ENCODE results near the gene CACNA1H.
"Not testable (repeated sequence)": the region's sequence is repeated elsewhere in the genome, so short reads cannot be mapped to it uniquely, and the experiment has no call there.

The CACNA1H gene

DNA sequence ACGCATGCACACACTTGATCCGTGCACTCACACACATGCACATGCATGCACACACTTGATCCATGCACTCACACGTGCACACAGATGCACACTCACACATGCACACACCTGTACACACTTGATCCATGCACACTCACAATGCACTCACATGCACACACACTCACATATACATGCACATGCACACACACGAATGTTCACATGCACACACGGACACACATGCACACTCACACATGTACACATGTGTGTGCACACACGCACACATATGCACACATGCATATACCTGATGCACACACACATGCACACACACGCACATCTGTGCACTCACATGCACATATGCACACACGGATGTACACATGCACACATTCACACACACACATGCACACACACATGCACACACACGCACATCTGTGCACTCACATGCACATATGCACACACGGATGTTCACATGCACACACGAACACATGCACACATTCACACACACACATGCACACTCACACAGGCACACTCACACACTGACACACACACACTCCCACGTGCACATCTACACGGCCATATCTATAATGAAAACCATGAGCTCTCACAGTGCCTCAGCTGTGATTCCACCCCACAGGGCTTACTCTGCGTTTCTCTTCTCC lies 95.1 kb downstream of the CACNA1H start:
- not testable (repeated sequence) for DNase-seq (ENCODE audit: low read depth, low spot score)

DNA sequence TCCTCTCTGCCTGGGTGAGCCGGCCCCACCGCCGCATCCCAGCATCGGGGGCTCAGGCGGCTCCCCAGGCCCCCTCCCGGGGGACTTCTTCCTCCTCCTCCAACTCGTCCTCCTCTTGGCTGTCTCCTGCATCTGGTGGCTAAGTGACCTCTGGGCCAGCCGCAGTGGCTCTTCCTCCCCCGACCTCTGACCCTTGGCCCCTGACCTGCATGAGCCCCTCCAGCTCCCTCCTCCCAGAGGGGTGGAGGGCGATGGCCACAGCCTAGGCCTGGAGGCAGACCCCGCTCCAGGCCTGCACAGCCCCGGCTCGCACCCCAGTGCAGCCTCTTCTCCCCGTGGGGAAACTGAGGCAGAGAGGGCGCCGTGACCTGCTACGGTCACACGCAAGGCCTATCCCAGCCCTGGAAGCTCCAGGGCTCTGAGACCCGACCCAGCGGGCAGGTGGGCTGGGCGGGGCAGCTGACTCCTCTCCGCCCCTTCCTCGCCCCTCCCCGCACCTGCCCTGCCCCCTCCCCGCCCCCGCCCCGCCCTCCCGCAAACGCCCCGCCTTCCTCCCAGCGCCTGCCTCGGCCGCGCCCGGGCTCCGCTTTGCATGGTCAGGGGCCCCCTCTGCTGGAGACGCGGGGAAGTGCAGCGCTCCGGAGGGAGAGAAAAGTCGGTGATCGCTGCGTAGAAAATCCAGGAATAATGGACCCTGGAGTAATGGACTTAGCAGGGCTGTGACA lies 96.3 kb downstream of the CACNA1H start:
- not testable (repeated sequence) for DNase-seq (ENCODE audit: low read depth, low spot score)

DNA sequence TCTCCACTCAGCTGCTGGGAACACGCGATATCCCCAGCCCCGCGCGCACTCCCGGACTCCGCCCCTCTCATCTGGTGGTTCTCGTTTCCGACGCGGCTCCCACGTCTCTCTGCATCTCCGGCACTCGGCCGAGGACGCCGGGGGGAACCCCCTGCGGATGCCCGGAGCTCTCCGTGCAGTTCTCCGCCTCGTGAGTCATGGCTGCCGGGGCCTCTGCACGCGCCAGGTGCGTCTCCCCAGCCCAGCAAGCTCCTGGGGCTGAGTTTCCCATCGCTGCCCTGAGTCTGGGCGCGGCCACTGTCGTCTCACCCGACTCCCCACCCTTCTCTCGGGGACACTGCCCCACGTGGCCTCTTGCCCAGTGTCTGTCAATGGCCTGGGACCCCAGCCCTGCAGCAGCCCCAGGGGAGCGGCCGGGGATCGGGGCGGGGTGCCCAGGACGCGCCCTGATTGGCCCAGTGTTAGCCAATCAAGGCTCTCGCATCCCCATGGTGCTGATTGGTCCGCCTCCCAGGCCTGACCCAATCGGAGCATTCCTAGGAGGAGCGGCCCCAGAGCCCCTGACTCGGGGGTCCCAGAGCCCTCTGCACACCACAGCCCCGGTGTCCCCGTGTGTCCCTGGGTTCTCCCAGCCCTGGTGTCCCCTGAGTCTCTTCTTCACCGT lies 100.9 kb downstream of the CACNA1H start:
- DNase-seq (ENCODE audit: low read depth, low spot score) = not testable (repeated sequence)

DNA sequence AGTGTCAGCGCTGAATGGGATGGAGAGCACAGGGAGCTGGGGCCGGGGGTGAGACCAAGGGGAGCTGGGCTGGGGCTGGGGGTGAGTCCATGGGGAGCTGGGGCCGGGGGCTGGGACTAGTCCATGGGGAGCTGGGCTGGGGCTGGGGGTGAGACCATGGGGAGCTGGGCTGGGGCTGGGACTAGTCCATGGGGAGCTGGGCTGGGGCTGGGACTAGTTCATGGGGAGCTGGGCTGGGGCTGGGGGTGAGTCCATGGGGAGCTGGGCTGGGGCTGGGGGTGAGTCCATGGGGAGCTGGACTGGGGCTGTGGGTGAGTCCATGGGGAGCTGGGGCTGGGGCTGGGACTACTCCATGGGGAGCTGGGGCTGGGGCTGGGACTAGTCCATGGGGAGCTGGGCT lies 101.9 kb downstream of the CACNA1H start:
- DNase-seq (ENCODE audit: low read depth, low spot score) = not testable (repeated sequence)

- DNase-seq (ENCODE audit: low read depth, low spot score) = not testable (repeated sequence)
Measured at GRCh38 chr16:1255276-1256122, 102.6 kb downstream of the CACNA1H start, which contains the start of gene TPSD1. TSS of gene TPSD1 (plus strand) at chr16:1256069. CDS start at chr16:1256281, 212 bp downstream.

- DNase-seq (ENCODE audit: low read depth, low spot score) = not testable (repeated sequence)
Measured at GRCh38 chr16:1256296-1256873, 103.5 kb downstream of the CACNA1H start.

DNA sequence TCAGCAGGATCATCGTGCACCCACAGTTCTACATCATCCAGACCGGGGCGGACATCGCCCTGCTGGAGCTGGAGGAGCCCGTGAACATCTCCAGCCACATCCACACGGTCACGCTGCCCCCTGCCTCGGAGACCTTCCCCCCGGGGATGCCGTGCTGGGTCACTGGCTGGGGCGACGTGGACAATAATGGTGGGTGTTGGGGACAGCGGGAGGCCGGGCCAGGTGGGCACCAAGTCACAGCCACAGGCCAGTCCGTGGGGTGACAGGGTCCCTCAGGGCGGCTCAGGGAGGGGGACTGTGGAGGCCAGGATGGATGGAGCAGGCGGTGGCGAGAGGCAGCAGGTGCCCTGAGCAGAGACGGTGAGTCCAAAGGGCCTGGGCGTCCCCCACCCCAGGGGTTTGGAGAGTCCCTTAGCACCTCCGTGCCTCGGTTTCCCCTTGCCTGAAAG lies 104.0 kb downstream of the CACNA1H start:
- DNase-seq (ENCODE audit: low read depth, low spot score) = no peak

DNA sequence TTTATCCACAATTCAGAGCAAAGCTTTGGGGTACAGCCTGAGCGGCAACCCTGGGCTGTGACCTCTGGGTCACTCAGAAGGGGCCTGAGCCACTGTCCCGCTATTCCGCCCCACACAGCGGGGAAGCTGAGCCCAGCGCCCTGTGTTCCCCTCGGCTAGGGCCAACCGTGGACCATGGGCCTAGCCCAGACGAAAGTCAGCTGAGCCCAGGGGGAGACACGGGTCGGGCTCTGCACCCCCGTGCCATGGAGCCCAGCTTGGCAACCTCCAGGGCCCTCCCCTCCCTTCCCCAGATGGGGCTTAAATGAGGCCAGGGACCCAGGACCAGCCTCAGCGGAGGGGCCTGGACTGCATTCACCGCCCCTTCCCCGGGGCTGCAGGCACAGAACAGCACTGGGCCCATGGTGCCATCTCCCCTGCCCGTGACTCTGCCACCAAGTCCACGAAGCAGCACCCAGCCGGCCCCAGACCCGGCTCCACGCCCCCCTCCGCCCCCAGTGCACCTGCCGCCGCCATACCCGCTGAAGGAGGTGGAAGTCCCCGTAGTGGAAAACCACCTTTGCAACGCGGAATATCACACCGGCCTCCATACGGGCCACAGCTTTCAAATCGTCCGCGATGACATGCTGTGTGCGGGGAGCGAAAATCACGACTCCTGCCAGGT lies 104.8 kb downstream of the CACNA1H start:
- DNase-seq (ENCODE audit: low read depth, low spot score) = no peak

GRCh38 chr16:1258225-1258600 lies 105.3 kb downstream of the CACNA1H start:
- DNase-seq (ENCODE audit: low read depth, low spot score) = no peak

GRCh38 chr16:1258906-1259759 lies 106.2 kb downstream of the CACNA1H start:
- DNase-seq (ENCODE audit: low read depth, low spot score) = no peak

DNA sequence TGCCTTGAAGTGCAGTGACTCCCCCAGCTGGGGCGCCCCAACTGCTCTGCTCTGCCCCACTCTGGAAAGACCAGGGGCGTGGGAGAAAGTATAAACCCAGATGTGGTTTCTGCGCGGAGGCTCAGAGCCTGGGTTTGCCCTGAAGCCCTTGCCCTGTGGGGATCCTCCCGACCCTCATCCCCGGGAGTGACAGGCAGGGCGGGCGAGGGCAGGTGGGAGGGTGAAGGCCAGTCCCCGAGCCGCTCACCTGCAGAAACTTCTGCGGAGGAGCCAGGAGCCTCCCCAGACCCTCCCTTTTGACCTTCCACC lies 106.8 kb downstream of the CACNA1H start:
- DNase-seq (ENCODE audit: low read depth, low spot score) = no peak

DNA sequence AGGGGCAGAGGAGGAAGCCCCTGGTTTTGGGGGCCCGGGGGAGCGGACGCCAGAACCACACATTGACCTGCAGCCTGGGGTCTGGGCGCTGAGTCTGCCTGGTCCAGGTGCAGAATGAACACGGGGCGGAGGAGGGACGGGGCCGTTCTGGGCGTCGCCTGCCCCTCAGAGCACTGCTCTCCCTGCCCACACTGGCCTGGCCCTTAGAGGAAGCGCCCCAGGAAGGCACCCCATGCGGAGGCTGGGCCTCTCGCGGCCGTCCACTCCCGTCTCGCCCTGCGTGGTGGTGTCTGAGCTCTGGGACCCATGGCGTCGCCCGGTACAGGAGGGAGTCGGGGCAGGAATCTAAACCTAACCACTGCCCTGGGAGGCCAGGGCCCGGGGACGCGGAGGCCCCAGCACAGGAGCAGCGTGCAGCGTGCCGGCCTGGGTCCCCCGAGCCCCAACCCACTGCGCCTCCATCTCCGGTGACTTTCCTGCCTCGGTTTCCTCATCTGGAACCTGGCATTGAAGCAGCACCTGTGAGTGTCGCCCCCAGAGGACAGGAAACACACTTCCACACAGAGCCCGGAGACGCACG lies 107.3 kb downstream of the CACNA1H start:
- DNase-seq (ENCODE audit: low read depth, low spot score) = no peak

GRCh38 chr16:1261131-1261892 lies 108.4 kb downstream of the CACNA1H start:
- peak; percentile 88 for DNase-seq (ENCODE audit: low read depth, low spot score)

GRCh38 chr16:1262210-1262845 lies 109.4 kb downstream of the CACNA1H start:
- no peak for DNase-seq (ENCODE audit: low read depth, low spot score)

DNA sequence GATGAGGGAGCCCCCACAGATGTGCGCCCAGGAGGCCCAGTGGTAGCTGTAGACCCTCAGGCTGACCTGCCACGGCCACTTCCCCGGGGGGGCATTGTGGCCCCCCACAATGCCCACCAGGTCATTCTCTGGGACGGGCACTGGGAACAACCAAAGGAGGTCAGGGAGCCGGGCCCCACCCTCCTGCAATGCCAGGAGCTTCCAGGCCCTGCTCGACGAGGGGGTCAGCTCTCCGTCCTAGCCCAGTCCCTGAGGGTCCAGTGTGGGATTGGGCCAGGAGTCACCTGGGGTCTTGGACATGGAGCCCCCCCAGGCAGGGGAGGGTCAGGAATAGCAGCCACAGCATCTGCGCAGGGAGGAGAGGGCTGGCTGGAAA lies 109.9 kb downstream of the CACNA1H start:
- DNase-seq (ENCODE audit: low read depth, low spot score) = no peak

DNA sequence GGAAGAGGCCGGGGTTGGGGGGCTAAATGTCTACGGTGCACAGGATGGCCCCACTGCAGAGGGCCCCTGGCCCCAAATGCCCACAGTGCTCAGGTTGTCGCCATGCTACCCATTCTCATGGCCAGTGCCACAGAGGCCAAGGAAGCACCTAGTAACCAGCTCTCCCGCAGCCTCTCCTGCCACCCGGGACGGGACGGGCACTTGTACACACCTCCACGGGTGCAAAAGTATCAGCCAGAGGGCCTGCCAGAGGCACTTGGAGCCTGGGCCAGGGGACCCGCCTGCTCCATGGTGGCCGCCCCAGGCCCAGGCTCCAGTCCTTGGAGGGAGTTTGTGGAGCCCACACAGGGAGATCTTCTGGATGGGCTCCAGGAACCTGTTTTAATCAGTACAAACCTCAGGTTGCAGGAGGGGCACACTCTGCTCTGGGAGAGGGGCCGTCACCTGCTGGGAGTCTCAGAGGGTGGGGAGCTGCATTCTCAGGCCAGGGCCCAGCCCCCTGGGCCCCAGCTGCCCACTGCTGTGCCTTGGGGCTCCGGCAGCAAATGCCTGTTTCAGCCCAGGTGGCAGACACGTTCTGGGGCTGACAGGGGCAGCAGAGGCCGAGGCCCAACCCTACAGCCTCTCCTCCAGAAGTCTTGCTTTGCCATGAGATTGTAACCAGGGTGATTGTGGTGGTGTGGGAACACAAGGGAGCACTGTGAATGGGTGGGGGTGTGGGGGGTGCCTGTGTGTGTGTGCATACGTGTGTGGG lies 110.9 kb downstream of the CACNA1H start:
- no peak for DNase-seq (ENCODE audit: low read depth, low spot score)

DNA sequence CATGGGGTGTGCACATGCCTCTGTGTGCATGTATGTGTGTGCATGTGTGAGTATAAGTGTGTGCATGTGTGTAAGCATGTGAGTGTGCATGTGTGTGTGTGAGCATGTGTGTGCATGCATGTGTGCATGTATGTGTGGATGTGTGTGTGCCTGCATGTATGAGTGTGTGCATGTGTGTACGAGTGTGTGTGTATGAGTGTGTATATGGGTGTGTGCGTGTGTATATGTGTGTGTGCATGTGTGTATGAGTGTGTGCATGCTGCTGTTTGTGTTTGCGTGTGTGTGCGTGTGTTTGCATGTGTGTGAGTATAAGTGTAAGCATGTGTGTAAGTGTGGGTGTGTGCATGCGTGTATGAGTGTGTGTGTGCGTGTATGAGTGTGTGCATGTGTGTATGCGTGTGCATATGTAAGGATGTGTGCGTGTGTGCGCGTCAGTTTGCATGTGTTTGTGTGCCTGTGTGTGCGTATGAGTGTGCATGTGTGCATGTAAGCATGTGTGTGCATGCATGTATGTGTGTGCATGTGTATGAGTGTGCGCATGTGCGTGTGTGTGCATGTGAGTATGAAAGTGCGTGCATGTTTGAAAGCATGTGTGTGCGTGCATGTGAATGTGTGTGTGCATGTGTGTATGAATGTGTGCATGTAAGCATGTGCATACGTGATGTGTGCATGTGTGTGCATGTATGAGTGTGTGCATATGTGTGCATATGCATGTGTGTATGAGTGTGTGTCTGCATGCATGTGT lies 111.6 kb downstream of the CACNA1H start:
- no peak for DNase-seq (ENCODE audit: low read depth, low spot score)
